Measurements from ENCODE around the gene CDH23.

DNA sequence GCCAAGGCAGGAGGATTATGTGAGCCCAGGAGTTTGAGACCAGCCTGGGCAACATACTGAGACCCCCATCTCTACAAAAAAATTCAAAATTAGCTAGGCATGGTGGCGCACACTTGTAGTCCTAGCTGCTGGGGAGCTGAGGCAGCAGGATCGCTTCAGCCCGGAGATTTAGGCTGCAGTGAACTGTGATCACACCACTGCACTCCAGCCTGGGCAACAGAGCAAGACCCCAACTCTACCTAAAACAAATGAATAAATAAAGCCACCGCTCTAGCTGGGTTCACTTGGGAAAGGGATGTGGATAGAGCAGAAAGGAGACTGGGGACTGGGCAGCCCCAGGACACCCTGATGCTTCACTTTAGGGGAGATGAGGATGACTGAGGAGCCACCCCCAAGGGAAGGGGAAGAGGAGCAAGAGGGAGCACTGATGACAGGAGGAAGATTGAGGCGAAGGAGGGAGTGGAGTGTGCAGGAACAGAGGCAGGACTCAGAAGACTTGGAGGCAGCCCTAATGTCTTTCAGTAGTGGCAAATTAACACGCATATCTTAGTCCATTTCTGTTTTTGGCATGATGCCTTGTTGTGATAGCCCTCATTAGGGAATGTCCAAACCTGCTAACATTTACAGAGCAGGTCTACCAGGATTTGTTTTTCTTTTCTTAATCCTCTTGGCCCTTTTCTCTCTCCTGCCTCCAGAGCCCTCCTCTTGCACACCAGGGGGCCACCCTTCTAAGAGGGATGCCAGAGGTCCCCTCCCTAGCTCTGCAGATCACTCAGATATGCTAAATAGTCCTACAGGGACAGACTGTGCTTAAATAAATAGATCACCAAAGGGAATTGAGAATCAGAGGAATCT lies 234.5 kb downstream of the CDH23 start:
- TF ChIP-seq, protein P1, sequence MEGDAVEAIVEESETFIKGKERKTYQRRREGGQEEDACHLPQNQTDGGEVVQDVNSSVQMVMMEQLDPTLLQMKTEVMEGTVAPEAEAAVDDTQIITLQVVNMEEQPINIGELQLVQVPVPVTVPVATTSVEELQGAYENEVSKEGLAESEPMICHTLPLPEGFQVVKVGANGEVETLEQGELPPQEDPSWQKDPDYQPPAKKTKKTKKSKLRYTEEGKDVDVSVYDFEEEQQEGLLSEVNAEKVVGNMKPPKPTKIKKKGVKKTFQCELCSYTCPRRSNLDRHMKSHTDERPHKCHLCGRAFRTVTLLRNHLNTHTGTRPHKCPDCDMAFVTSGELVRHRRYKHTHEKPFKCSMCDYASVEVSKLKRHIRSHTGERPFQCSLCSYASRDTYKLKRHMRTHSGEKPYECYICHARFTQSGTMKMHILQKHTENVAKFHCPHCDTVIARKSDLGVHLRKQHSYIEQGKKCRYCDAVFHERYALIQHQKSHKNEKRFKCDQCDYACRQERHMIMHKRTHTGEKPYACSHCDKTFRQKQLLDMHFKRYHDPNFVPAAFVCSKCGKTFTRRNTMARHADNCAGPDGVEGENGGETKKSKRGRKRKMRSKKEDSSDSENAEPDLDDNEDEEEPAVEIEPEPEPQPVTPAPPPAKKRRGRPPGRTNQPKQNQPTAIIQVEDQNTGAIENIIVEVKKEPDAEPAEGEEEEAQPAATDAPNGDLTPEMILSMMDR (IDR thresholded peaks at IDR 0.05; ENCODE audit: poor library complexity, severe bottlenecking), result no peak
- TF ChIP-seq MXI1 (conservative IDR thresholded peaks at IDR 0.05; ENCODE audit: poor library complexity, severe bottlenecking) (no peak), EP300 (conservative IDR thresholded peaks at IDR 0.05; ENCODE audit: poor library complexity, severe bottlenecking) (no peak), EZH2 (IDR thresholded peaks at IDR 0.05; ENCODE audit: borderline replicate concordance, insufficient read depth, low read length, poor library complexity, severe bottlenecking) (no peak)

Measured in neural cell (in vitro differentiated cells).